HG02885 (cell line): ENCODE results near the gene KCNN3.
"Not testable (repeated sequence)": the region's sequence is repeated elsewhere in the genome, so short reads cannot be mapped to it uniquely, and the experiment has no call there.

Experiments used
- ATAC-seq: cut with Tn5 transposase; IDR thresholded peaks from one replicate; pipeline ENCODE4 v1.9.1; 2021; ENCODE audit warnings: mild to moderate bottlenecking; ENCODE audit not compliant: unreplicated experiment, poor library complexity

Gene KCNN3

GRCh38 chr1:154682254-154682653 is 187.8 kb downstream of the KCNN3 start:
- ATAC-seq = no peak

DNA sequence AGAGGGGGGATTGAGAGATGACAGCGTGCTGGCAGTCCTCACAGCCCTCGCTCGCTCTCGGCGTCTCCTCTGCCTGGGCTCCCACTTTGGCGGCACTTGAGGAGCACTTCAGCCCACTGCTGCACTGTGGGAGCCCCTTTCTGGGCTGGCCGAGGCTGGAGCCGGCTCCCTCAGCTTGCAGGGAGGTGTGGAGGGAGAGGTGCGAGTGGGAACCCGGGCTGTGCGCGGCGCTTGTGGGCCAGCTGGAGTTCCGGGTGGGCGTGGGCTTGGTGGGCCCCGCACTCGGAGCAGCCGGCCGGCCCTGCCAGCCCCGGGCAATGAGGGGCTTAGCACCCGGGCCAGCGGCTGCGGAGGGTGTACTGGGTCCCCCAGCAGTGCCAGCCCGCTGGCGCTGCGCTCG is 192.2 kb downstream of the KCNN3 start:
- not testable (repeated sequence) for ATAC-seq

- not testable (repeated sequence) for ATAC-seq
Observed at GRCh38 chr1:154676847-154677246, 193.2 kb downstream of the KCNN3 start.

DNA sequence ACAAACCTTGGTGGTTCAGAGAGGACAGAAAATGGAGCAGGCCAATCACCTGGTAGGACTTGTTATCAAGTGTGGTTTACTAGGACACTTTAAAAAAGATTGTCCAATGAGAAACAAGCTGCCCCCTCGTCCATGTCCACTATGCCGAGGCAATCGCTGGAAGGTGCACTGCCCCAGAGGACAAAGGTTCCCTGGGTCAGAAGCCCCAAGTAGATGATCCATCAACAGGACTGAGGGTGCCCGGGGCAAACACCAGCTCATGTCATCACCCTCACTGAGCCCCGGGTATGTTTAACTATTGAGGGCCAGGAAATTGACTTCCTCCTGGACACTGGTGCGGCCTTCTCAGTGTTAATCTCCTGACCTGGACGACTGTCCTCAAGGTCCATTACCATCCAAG is 195.6 kb downstream of the KCNN3 start:
- ATAC-seq = not testable (repeated sequence)

DNA sequence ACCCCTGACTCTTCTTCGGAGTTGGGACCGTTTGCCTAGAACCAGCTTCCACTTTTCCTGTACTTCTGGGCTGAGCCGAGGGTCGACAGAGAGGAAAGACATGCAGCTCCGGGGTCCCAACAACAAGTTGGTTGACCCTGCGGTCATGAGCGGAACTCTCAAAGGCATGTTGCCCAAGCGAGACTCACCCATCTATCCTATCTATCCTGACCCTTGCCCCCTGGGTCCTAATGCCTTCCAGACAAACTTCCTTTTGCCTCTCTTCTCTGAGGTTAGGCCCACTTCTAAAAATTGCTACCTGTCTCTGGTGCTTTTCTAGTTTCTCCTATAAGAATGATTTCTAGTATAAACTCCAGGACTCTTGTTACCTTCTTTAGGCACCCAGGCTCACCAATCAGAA is 197.8 kb downstream of the KCNN3 start:
- ATAC-seq = not testable (repeated sequence)

DNA sequence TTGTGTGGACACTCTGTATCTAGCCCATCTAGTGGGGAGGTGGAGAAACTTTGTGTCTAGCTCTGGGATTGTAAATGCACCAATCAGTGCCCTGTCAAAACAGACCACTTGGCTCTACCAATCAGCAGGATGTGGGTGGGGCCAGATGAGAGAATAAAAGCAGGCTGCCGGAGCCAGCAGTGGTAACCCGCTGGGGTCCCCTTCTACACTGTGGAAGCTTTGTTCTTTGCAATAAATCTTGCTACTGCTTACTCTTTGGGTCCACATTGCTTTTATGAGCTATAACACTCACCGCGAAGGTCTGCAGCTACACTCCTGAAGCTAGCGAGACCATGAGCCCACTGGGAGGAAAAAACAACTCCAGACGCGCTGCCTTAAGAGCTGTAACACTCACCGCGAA is 198.7 kb downstream of the KCNN3 start:
- not testable (repeated sequence) for ATAC-seq

GRCh38 chr1:154670310-154671270 is 199.5 kb downstream of the KCNN3 start:
- not testable (repeated sequence) for ATAC-seq

- ATAC-seq = peak; percentile 58
Observed at GRCh38 chr1:154669464-154670282, 200.4 kb downstream of the KCNN3 start.

- ATAC-seq = no peak
Observed at GRCh38 chr1:154666051-154666790, 203.9 kb downstream of the KCNN3 start.

DNA sequence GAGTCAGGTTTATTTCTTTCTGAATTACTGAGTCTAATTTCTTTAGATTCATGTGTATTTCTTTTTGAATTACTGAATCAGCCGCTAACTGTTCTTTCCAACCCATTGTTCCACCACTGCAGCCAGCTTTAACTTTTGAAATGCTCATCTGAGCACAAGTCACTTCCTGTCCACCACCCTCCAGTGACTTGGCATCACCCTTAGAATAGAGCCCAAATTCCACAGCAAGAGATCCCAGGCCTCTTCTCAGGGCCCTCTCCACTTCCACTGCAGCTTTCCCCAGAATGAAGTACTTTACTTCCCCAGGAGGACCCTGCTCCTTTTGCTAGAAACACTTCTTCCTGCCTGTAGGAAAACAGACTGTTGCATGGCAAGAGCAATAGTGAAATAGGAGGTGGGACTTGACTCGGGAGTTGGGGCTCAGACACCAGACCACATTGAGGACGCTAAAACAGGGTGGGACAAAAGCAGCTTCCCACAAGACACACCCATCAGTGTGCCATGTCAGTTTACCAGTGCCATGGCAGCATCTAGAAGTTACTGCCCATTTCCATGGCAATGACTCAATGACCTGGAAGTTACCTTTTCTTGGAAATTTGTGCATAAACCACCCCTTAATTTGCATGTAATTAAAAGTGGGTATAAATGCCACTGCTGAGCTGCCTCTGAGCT is 205.6 kb downstream of the KCNN3 start:
- no peak for ATAC-seq

GRCh38 chr1:154663471-154664060 is 206.5 kb downstream of the KCNN3 start:
- ATAC-seq = no peak

- ATAC-seq = no peak
Observed at GRCh38 chr1:154661110-154661509, 209.0 kb downstream of the KCNN3 start.

DNA sequence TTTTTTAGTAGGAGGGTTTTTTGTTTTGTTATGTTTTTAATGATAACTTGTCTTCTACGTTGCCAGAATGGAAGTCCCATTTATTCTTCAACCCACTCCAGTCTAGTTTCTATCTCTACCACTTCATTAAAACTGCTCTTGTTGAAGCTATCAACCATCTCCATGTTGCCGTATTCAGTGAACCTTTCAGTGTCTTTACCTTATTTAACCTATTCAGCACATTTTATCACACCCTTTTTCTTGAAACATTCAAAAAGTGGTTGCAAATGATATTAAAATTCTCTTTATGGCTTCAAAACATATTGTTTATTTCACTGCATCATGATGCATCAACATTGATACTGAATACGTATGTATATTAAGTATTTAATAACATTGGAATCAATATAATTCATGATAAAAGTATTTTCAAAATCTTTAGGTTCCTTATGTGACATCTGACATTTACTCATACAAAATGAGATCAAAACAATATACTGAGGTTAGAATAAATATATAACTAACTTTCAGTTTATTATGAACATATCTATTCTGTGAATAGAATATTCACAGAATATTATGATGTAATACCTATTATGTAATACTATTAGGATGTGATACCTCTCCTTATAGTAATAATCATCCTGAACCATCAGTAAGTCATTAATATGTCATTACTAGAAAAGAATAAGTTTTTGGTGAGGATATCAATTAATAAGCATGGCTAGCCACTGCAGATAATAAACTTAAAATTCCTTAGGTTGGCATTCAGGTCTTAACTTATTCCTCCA is 210.1 kb downstream of the KCNN3 start:
- no peak for ATAC-seq

DNA sequence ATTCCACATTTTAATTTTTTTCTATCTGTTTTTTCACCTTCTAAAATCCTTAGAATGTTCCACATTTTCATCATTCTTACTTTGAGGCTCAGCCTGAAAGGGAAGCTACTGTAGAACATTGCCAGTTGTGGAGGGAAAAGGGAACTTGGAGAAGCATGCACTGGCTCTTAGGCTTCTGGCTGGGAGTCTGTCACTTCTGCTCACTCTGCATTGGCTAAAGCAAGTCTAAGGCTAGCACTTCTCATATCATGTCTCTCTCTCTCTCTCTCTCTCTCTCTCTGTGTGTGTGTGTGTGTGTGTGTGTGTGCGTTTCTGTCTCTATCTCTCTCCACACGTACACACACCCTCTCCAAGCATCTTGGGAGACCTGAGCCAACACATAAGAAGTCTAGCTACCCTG is 212.5 kb downstream of the KCNN3 start:
- no peak for ATAC-seq

- no peak for ATAC-seq
Observed at GRCh38 chr1:154652893-154653292, 217.2 kb downstream of the KCNN3 start.
